ENCODE results near the gene ESF1.

ESF1 gene

DNA sequence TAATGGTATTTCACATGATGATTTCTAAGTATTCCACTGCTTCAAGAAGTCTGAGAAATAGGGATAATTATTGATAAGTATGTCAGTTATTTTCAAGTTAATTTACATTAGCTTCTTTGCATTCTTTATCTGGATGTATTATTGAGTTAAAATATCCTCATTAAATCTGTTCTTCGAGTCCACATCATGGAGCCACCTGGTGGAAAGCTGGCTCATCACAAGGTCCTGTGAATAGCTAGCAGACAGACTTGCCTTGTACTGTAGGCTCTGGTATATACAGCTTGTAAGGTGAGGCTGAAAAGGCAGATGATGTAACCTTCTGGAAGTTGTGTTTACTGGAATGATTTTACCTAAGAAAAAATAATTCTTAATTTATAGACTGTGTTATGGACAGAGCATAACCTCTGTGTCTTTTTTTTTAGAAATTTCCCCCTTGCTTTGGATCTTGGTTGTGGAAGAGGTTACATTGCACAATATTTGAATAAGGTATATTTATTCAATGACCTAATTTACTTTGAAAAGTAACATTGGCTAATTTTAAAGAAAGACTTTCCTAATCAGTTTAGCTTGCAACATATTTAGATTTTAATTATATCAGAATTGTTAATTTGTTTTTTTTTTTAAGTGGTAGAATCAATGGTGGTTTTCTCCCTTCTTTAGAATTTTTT, 3.6 kb upstream of the ESF1 start:
- no peaks in the 10 kb centered on the region for H3K27me3 ChIP-seq (ENCODE audit: control insufficient read depth, insufficient read depth, low read length)
- H3K9me3 ChIP-seq (replicated peaks; ENCODE audit: low read length), result no peaks in the 10 kb centered on the region
- no peak overlapping the region for H3K4me3 ChIP-seq (ENCODE audit: low read length)
- peaks cover 21% of the 10 kb centered on the region for H3K4me1 ChIP-seq (ENCODE audit: control insufficient read depth, insufficient read depth, low read length)
- H3K4me2 ChIP-seq (ENCODE audit: low read length), result no peak overlapping the region
- H3K9ac ChIP-seq (ENCODE audit: low read depth, low read length), result no peak overlapping the region
- peaks cover 45% of the 10 kb centered on the region for H3K36me3 ChIP-seq (ENCODE audit: insufficient read depth, low read length)

DNA sequence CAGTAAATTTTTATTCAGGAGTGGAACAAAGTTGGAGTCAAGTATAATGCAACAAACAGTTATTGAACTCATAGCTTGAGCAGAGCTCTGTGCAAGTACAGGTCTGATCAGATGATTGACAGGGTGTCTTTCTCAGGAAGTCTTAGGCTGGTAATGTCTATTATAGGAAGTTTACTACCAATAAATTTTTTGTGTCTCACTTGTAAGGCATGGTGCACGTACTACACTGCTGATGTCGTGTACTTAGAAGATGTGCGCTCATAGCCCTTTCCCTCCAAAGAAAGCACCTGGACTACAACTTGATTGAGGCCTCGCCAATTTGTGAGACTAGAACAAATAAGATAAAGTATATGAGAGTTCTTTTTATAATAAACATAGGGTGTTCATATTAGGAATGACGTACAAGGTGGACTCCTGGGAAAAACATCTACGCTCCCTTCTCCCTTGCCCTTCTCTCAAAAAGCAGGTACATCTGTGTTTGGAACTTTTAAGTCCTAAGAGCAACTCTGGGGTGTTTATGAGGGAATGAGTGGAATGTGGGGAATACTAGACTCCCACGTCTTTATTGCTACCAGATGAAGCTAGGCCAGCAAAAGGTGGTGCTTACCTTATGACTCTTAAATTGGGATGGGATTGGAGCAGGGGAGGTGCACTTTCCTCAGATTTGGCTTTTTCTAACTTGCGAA, 1.6 kb upstream of the ESF1 start:
- peaks cover 23% of the 10 kb centered on the region for H3K4me1 ChIP-seq (ENCODE audit: control insufficient read depth, insufficient read depth, low read length)
- peaks cover 30% of the 10 kb centered on the region for H3K36me3 ChIP-seq (ENCODE audit: insufficient read depth, low read length)
- H3K4me3 ChIP-seq (ENCODE audit: low read length), result peak overlapping the region; percentile 98
- H3K27me3 ChIP-seq (ENCODE audit: control insufficient read depth, insufficient read depth, low read length), result no peaks in the 10 kb centered on the region
- H3K9me3 ChIP-seq (replicated peaks; ENCODE audit: low read length), result no peaks in the 10 kb centered on the region
- H3K9ac ChIP-seq (ENCODE audit: low read depth, low read length), result peak overlapping the region; percentile 94
- peak overlapping the region; percentile 92 for H3K4me2 ChIP-seq (ENCODE audit: low read length)

DNA sequence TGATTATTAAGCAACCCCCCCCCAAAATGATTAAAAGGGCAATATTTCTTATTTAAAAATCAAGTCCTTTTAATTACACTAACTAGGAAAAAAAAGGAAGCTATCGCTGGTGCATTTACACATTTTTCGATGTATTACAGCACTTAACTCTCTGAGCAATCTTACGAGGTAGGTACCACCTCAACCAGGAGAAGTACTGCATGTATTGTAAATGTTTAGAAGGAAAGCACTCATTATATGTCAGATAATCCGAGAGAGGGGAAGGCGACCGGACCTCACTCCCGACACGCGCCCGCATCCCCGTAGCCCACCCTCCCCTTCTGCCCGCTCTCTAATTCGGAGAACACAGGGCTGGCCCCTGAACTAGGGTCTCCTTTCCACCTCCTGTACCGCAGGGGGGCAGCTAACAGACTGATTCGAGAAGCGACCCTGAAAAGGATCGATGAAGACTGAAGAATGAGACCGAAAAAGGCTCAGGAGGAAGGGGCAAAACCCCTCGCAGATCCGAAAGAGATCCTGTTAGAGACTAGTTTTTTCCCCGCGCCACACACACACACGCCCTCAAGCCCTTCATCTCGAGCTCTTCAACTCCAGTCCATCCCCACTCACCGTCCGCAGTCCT, 337 bp downstream of the ESF1 start:
- Histone ChIP-seq H3K4me3 (ENCODE audit: low read length) (peak overlapping the region; percentile 98), H3K36me3 (ENCODE audit: insufficient read depth, low read length) (peaks cover 20% of the 10 kb centered on the region)

GRCh38 chr20:13783528-13783927, 1.2 kb downstream of the ESF1 start:
- Histone ChIP-seq H3K4me1 (ENCODE audit: control insufficient read depth, insufficient read depth, low read length) (peaks cover 23% of the 10 kb centered on the region), H3K27me3 (ENCODE audit: control insufficient read depth, insufficient read depth, low read length) (no peaks in the 10 kb centered on the region), H3K9ac (ENCODE audit: low read depth, low read length) (peak overlapping the region; percentile 94), H3K9me3 (replicated peaks; ENCODE audit: low read length) (no peaks in the 10 kb centered on the region), H3K4me3 (ENCODE audit: low read length) (peak overlapping the region; percentile 98), H3K36me3 (ENCODE audit: insufficient read depth, low read length) (peaks cover 16% of the 10 kb centered on the region), H3K4me2 (ENCODE audit: low read length) (peak overlapping the region; percentile 92)

More for the DNA sequence above, 337 bp downstream of the ESF1 start:
- Histone ChIP-seq H3K27me3 (ENCODE audit: control insufficient read depth, insufficient read depth, low read length) (no peaks in the 10 kb centered on the region), H3K9me3 (replicated peaks; ENCODE audit: low read length) (no peaks in the 10 kb centered on the region), H3K4me1 (ENCODE audit: control insufficient read depth, insufficient read depth, low read length) (peaks cover 23% of the 10 kb centered on the region), H3K9ac (ENCODE audit: low read depth, low read length) (peak overlapping the region; percentile 94), H3K4me2 (ENCODE audit: low read length) (peak overlapping the region; percentile 92)

DNA sequence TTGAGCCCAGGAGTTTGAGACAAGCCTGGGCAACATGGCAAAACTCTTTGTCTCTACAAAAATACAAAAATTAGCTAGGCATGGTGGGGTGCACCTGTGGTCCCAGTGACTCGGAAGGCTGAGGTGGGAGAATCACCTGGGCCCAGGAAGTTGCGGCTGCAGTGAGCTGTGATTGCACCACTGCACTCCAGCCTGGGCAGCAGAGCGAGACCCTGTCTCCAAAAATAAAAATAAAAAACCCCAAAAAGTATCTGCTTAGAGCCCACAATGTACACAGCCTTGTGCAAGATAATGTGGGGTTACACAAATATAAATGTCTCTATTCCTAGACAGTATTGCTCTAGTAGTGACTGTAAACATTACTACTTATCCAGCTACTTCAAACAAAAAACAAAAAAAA, 5.9 kb downstream of the ESF1 start:
- H3K9ac ChIP-seq (ENCODE audit: low read depth, low read length), result no peak overlapping the region

DNA sequence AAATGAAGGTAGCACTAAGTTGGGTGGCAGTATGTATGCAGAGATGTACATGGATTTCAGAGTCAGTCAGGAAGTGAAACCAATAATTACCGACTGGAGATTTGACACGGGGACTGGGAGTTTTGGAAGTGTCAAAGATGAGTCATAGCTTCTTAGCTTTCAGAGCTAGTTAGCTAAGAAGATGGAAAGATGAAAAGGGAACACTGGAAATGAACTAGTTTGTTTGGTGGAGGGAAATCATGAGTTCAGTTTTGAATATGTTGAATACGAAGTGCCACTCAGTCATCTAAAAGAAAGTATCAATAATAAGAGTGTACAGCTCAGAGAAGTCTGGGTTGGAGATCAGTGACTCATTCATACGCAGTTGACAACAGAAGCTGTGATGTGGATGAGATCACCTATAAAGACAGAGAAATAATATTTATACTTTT, 7.5 kb downstream of the ESF1 start:
- peak overlapping the region; percentile 5 for H3K4me2 ChIP-seq (ENCODE audit: low read length)
- H3K4me1 ChIP-seq (ENCODE audit: control insufficient read depth, insufficient read depth, low read length), result peaks cover 19% of the 10 kb centered on the region
- H3K36me3 ChIP-seq (ENCODE audit: insufficient read depth, low read length), result peaks cover 40% of the 10 kb centered on the region
- H3K9me3 ChIP-seq (replicated peaks; ENCODE audit: low read length), result no peaks in the 10 kb centered on the region
- no peak overlapping the region for H3K9ac ChIP-seq (ENCODE audit: low read depth, low read length)
- no peak overlapping the region for H3K4me3 ChIP-seq (ENCODE audit: low read length)
- H3K27me3 ChIP-seq (ENCODE audit: control insufficient read depth, insufficient read depth, low read length), result no peaks in the 10 kb centered on the region

More for the DNA sequence above, 5.9 kb downstream of the ESF1 start:
- Histone ChIP-seq H3K27me3 (ENCODE audit: control insufficient read depth, insufficient read depth, low read length) (no peaks in the 10 kb centered on the region), H3K36me3 (ENCODE audit: insufficient read depth, low read length) (peaks cover 41% of the 10 kb centered on the region), H3K9me3 (replicated peaks; ENCODE audit: low read length) (no peaks in the 10 kb centered on the region), H3K4me3 (ENCODE audit: low read length) (no peak overlapping the region), H3K4me1 (ENCODE audit: control insufficient read depth, insufficient read depth, low read length) (peaks cover 18% of the 10 kb centered on the region), H3K4me2 (ENCODE audit: low read length) (no peak overlapping the region)

- H3K4me3 ChIP-seq (ENCODE audit: low read length), result no peak overlapping the region
- H3K36me3 ChIP-seq (ENCODE audit: insufficient read depth, low read length), result peaks cover 40% of the 10 kb centered on the region
- no peaks in the 10 kb centered on the region for H3K27me3 ChIP-seq (ENCODE audit: control insufficient read depth, insufficient read depth, low read length)
- peaks cover 25% of the 10 kb centered on the region for H3K4me1 ChIP-seq (ENCODE audit: control insufficient read depth, insufficient read depth, low read length)
- H3K9me3 ChIP-seq (replicated peaks; ENCODE audit: low read length), result no peaks in the 10 kb centered on the region
- H3K9ac ChIP-seq (ENCODE audit: low read depth, low read length), result no peak overlapping the region
- H3K4me2 ChIP-seq (ENCODE audit: low read length), result no peak overlapping the region
Measured at GRCh38 chr20:13775867-13776266, 8.9 kb downstream of the ESF1 start.

DNA sequence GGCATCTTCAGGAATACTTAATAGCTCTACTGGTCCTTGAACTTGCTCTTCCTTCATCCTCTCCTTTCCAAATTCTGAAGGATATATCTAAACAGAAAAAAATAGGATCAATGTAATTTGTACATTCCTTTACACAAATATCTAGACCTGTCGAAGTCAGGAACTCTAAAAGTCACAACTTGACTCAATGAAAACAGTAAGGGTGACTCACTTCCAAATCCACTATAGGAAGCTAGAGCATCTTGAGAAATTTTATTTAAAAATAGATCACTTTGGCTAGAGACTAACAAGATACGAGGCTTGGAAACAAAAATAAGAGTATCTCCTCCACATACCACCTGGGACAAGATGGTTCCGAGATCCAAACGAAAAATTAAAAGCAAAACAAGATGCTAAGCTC, 12.2 kb downstream of the ESF1 start:
- peaks cover 60% of the 10 kb centered on the region for H3K36me3 ChIP-seq (ENCODE audit: insufficient read depth, low read length)
- H3K4me2 ChIP-seq (ENCODE audit: low read length), result no peak overlapping the region
- H3K9ac ChIP-seq (ENCODE audit: low read depth, low read length), result peak overlapping the region; percentile 23
- H3K4me3 ChIP-seq (ENCODE audit: low read length), result no peak overlapping the region
- peaks cover 24% of the 10 kb centered on the region for H3K4me1 ChIP-seq (ENCODE audit: control insufficient read depth, insufficient read depth, low read length)
- H3K27me3 ChIP-seq (ENCODE audit: control insufficient read depth, insufficient read depth, low read length), result no peaks in the 10 kb centered on the region
- H3K9me3 ChIP-seq (replicated peaks; ENCODE audit: low read length), result no peaks in the 10 kb centered on the region

DNA sequence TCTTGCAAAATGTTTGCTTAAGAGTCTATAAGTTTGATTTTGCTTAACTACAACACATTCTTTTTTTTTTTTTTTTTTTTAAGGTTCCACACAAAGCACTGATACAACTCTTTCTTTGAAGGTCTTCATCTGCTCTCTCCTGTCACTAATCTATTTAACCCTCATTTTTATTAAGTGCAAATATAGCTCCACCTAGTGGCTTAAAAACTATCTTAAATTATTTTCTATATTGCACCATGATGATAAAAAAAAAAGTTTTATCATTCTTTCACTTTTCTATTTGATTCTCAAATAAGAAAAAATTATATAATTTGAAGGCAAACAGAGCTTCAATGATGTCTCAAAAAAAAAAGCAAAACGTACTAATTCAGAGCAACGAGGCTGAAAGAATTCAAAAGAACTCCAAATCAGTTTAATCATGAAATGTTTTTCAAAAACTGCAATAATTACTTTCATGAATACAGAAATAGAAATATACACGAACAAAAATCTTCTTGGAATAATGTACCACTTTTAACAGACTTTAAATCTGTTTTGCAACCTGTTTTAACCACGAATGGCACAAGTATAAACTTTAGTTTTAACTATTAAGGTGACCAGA, 12.8 kb downstream of the ESF1 start:
- Histone ChIP-seq H3K27me3 (ENCODE audit: control insufficient read depth, insufficient read depth, low read length) (no peaks in the 10 kb centered on the region), H3K4me1 (ENCODE audit: control insufficient read depth, insufficient read depth, low read length) (peaks cover 19% of the 10 kb centered on the region), H3K36me3 (ENCODE audit: insufficient read depth, low read length) (peaks cover 60% of the 10 kb centered on the region), H3K9ac (ENCODE audit: low read depth, low read length) (no peak overlapping the region), H3K9me3 (replicated peaks; ENCODE audit: low read length) (no peaks in the 10 kb centered on the region), H3K4me3 (ENCODE audit: low read length) (no peak overlapping the region), H3K4me2 (ENCODE audit: low read length) (no peak overlapping the region)

GRCh38 chr20:13770141-13770540, 14.6 kb downstream of the ESF1 start:
- Histone ChIP-seq H3K9me3 (replicated peaks; ENCODE audit: low read length) (no peaks in the 10 kb centered on the region), H3K4me2 (ENCODE audit: low read length) (no peak overlapping the region), H3K4me1 (ENCODE audit: control insufficient read depth, insufficient read depth, low read length) (peaks cover 19% of the 10 kb centered on the region), H3K4me3 (ENCODE audit: low read length) (no peak overlapping the region), H3K9ac (ENCODE audit: low read depth, low read length) (no peak overlapping the region), H3K36me3 (ENCODE audit: insufficient read depth, low read length) (peaks cover 61% of the 10 kb centered on the region), H3K27me3 (ENCODE audit: control insufficient read depth, insufficient read depth, low read length) (no peaks in the 10 kb centered on the region)

GRCh38 chr20:13765868-13766416, 18.8 kb downstream of the ESF1 start:
- no peak overlapping the region for H3K4me2 ChIP-seq (ENCODE audit: low read length)
- no peak overlapping the region for H3K9ac ChIP-seq (ENCODE audit: low read depth, low read length)
- peaks cover 4% of the 10 kb centered on the region for H3K4me1 ChIP-seq (ENCODE audit: control insufficient read depth, insufficient read depth, low read length)
- no peaks in the 10 kb centered on the region for H3K27me3 ChIP-seq (ENCODE audit: control insufficient read depth, insufficient read depth, low read length)
- H3K36me3 ChIP-seq (ENCODE audit: insufficient read depth, low read length), result peaks cover 65% of the 10 kb centered on the region
- no peak overlapping the region for H3K4me3 ChIP-seq (ENCODE audit: low read length)
- no peaks in the 10 kb centered on the region for H3K9me3 ChIP-seq (replicated peaks; ENCODE audit: low read length)
